ENCODE measurements around the gene MED16.

DNA sequence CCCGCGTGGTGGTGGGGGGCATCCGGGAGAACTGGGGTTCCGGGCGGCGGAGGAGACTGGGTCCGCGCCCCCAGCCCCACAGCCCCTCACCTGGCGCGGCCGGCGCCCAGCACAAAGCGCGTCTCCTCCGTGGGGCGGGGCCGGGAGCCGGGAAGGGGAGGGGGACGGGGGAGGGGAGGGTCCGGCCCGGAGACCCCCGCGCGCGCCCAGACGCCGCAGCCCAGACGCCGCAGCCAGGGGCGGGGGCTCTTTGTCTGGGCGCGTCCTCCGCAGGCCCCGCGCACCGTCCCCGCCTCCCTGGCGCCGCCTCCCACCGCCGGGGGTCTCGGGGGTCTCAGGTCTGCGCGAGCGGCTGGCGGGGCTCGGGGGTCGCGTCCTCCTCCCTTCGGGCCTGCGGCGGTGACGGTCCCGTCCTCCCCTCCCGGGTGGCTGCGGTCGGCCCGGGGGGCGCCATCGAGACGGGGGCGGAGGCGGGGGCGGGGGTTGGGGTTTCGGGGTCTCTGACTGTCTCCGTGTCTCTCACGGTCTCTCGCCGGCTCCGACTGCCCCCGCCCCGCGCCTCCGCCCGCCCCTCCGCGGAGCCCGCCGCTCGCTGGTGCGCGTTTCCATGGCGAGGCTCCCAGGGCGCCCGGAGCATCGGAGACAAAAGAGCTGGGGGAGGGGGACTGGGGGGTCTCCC is 71.0 kb downstream of the MED16 start, which contains the start of gene PLPPR3:
- TF ChIP-seq, protein P1, sequence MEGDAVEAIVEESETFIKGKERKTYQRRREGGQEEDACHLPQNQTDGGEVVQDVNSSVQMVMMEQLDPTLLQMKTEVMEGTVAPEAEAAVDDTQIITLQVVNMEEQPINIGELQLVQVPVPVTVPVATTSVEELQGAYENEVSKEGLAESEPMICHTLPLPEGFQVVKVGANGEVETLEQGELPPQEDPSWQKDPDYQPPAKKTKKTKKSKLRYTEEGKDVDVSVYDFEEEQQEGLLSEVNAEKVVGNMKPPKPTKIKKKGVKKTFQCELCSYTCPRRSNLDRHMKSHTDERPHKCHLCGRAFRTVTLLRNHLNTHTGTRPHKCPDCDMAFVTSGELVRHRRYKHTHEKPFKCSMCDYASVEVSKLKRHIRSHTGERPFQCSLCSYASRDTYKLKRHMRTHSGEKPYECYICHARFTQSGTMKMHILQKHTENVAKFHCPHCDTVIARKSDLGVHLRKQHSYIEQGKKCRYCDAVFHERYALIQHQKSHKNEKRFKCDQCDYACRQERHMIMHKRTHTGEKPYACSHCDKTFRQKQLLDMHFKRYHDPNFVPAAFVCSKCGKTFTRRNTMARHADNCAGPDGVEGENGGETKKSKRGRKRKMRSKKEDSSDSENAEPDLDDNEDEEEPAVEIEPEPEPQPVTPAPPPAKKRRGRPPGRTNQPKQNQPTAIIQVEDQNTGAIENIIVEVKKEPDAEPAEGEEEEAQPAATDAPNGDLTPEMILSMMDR (IDR thresholded peaks at IDR 0.05; ENCODE audit: low read length) = no peak
- TF ChIP-seq EZH2 (IDR thresholded peaks at IDR 0.05; ENCODE audit: borderline replicate concordance, low read length) = no peak
